ENCODE measurements around the gene NAT10.

- TF ChIP-seq EZH2phosphoT487 (IDR thresholded peaks at IDR 0.05; ENCODE audit: insufficient read depth, low read depth) (no peak), EZH2 (IDR thresholded peaks at IDR 0.05; ENCODE audit: insufficient read depth, poor library complexity, severe bottlenecking) (no peak)
Measured at GRCh38 chr11:34143048-34143447, 37.6 kb downstream of the NAT10 start.
